Fibroblast of villous mesenchyme (primary cell): ENCODE results near the gene MRPL27. TPM values are rescaled to one million over a fixed set of nuclear protein-coding genes. Genes with fewer than 3 reads are reported as not detected.

Source experiments
- DNase-seq: peaks from one replicate; pipeline ENCODE4 v3.0.0-alpha.2; 2010; ENCODE audit warnings: low read depth
- H3K4me3 ChIP-seq: 2 replicates; pipeline ENCODE4 v1.5.1; 2011; ENCODE audit warnings: low read depth, mild to moderate bottlenecking, low read length
- total RNA-seq: library from RNA; depleted of rRNA; stranded (reverse); fragments of >200 nt; gene quantifications from 2 replicates; pipeline ENCODE4 v1.2.3, GENCODE V29; 2012
- TF ChIP-seq, protein P1 (sequence below): IDR thresholded peaks from 2 replicates; pipeline ENCODE4 v1.5.1; 2012; ENCODE audit warnings: low read depth, mild to moderate bottlenecking, low read length; ENCODE audit not compliant: insufficient read depth

Gene MRPL27
- total RNA-seq, 1 donor, result 63.0 TPM

DNA sequence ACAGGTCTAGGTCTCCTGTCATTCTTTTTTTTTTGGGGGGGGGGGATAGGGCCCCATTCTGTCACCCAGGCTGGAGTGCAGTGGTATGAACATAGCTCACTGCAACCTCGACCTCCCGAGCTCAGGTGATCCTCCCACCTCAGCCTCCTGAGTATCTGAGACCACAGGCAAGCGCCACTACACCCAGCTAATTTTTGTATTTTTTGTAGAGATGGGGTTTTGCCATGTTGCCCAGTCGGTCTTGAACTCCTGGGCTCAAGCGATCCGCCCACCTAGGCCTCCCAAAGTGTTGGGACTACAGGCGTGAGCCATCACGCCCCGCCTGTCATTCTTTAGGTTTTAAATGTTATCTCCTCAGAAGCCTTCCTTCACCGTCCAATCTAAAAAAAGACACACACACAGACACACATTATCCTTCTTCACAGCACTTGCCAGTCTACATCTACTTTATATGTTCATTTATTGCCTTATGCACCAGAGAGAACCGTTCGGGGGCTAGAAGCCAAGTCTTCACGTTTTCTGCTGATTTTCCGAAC is 694 bp downstream of the MRPL27 start:
- no peak for DNase-seq
- H3K4me3 ChIP-seq, result peak overlapping the region; percentile 94
- TF ChIP-seq, protein P1, sequence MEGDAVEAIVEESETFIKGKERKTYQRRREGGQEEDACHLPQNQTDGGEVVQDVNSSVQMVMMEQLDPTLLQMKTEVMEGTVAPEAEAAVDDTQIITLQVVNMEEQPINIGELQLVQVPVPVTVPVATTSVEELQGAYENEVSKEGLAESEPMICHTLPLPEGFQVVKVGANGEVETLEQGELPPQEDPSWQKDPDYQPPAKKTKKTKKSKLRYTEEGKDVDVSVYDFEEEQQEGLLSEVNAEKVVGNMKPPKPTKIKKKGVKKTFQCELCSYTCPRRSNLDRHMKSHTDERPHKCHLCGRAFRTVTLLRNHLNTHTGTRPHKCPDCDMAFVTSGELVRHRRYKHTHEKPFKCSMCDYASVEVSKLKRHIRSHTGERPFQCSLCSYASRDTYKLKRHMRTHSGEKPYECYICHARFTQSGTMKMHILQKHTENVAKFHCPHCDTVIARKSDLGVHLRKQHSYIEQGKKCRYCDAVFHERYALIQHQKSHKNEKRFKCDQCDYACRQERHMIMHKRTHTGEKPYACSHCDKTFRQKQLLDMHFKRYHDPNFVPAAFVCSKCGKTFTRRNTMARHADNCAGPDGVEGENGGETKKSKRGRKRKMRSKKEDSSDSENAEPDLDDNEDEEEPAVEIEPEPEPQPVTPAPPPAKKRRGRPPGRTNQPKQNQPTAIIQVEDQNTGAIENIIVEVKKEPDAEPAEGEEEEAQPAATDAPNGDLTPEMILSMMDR, result no peak

DNA sequence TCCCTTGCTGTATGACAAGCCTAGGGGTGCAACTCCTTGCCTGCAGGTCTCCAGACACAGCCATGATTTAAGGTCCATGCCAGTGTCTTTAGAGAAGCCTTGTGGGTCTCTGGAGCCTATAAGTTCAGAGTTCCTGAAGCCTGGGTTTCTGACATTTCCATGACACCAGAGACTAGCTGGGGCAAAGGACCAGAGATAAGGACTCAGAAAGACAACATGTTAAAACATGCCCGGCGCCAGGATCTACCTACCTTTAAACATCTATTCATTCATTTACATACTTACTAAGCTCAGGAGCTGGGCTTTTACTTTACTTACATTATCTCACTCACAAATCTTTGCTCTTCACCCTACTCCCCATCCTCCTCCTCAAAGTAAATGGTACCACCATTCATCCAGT is 1.5 kb downstream of the MRPL27 start:
- TF ChIP-seq, protein P1, result no peak
- H3K4me3 ChIP-seq, result peak overlapping the region; percentile 94
- no peak for DNase-seq

DNA sequence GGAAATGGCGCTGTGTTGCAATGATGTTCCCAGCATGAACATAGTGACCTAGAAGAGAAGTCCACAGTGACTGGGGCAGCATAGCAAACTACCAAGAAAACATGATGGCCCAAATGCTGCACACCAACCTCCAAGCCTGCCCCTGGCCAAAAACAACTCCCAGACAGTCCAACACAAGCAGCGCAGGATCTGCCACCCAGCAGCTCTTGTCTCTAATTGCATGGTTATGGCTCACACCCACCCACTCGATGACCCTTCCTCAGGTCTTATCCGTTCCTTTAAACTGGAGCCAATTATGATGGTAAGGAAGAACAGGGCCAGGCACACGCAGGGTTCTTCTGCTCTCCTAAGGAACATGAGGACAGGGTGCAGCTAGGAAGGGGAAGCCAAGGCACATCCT is 2.9 kb downstream of the MRPL27 start:
- DNase-seq, result no peak
- TF ChIP-seq, protein P1, result no peak

DNA sequence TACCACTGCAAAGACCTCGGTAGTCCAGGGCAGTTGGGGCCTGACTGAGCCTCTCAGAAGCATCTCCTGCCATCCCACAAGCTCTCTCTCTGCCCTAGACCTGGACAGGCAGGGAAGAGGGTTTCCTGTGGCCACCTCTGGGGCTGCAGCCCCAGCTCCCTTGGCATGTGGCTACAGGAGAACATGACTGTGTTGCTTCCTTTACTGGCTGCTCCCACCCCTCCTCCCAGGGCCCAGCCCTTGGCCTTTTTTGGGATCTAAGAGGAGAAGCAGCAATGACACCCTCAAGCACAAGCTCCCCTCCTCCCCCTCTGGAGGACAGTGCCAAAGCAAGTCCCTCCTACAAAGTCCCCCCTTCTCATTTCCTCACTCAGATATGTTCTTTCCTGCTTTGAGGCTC is 5.6 kb downstream of the MRPL27 start:
- TF ChIP-seq, protein P1, result no peak
- H3K4me3 ChIP-seq, result no peak overlapping the region
- no peak for DNase-seq

More for the DNA sequence above, 2.9 kb downstream of the MRPL27 start:
- H3K4me3 ChIP-seq, result no peak overlapping the region

DNA sequence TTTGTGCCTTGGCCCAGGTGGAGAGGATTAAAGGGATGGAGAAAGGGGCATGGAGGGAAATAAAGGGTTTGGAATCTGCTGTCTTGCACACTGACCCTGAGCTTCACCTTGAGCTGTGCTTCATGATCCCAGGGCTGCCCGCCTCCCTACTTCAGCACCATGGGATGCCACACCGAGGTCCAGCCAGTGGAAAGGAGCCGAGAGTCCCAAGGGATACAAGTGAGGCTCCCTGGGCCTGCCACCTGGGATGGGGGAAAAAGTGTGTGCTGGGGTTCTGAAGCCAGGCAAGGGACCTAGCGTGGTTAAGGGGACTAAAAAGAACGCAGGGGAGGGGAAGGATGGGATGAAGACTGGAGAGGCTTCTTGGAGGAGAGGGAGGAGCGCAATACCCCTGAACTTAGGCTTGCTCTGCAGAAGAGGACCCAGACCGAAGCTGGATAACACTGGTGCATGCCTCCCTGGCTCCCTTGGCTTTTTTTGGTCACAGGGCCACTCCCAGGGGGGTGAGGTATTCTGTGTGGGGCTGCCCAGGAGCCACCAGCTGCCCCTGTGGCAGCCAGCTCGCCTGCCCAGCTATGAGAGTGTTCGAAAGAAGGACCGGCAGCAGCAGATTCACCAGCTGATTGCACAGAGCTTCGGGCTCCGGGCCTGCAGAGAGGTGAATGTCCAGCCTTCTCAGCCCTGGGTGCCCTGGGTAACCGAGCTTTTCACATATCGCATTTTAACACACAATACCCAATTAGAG is 7.2 kb downstream of the MRPL27 start:
- no peak for DNase-seq
- TF ChIP-seq, protein P1, result no peak
- no peak overlapping the region for H3K4me3 ChIP-seq

DNA sequence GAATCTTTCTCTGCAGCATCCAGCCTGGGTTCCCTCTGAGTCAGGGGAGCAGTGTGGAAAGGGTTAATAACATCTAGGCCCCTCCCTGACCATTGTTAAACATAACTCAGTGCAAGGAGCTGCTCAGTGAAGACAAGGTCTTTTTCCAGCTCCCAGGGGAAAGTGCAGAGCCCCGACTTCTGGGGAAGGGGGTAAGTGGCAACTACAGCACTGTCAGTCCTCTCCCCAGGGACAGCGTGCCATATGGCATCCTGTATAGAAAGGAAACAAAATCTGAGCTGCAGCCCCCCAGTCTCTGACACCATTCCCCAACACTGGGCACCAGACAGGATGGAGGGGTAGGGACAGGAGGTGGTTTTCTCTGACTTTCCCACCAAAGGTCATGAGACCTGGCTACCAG is 7.8 kb downstream of the MRPL27 start:
- TF ChIP-seq, protein P1, result no peak
- no peak for DNase-seq
- no peak overlapping the region for H3K4me3 ChIP-seq

DNA sequence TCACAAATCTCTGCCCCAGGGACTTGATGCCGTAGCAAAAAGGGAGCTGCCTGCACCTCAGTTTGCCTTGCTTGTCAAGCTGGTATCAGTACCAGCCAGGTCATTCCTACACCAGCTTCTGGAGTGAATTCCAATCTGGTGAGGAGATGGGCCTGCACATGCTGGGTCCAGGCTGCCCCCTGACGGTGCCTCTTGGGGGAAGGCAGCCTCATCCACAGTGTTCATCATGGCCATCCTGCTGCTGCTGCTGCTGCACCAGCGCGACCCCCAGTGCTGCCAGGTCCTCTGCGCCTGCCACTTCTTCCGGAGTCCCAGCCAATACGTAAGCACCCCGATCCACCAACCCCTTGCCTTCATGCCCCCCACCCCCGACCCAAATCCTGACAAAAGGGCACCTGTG is 8.3 kb downstream of the MRPL27 start:
- no peak overlapping the region for H3K4me3 ChIP-seq
- no peak for DNase-seq
- TF ChIP-seq, protein P1, result peak; percentile 26
